ENCODE measurements around the gene DOCK2. TPM values are rescaled to one million over a fixed set of nuclear protein-coding genes. Genes with fewer than 3 reads are reported as not detected.

DOCK2 gene
- total and polyA plus RNA-seq, 2 donors (not counting 1 experiment from before 2014, with no cell fraction given): 1.1 to 8.9 TPM

- H3K27me3 ChIP-seq (ENCODE audit: control insufficient read depth, insufficient read depth, low read length): no peaks in the 10 kb centered on the region
- H3K36me3 ChIP-seq (ENCODE audit: control insufficient read depth, insufficient read depth, low read length): no peaks in the 10 kb centered on the region
- H3K4me1 ChIP-seq (ENCODE audit: control insufficient read depth, extremely low read depth, insufficient read depth, low read length): no peaks in the 10 kb centered on the region
- H4K20me1 ChIP-seq (ENCODE audit: control insufficient read depth, extremely low read depth, insufficient read depth, low read length): no peaks in the 10 kb centered on the region
- no peak overlapping the region for H3K4me2 ChIP-seq (ENCODE audit: extremely low read depth, insufficient read depth, low read length)
- H3K27ac ChIP-seq (ENCODE audit: insufficient read depth, low read length): no peak overlapping the region
- DNase-seq (ENCODE audit: low read depth in 2 of 2): no peak
- H3K9ac ChIP-seq (ENCODE audit: insufficient read depth, low read length): no peak overlapping the region
- no peaks in the 10 kb centered on the region for H3K79me2 ChIP-seq (ENCODE audit: control insufficient read depth, insufficient read depth, low read length)
- H2AFZ ChIP-seq (ENCODE audit: low read length): no peak overlapping the region
- no peaks in the 10 kb centered on the region for H3K9me3 ChIP-seq (ENCODE audit: control insufficient read depth, insufficient read depth, low read depth, low read length)
- no peak for TF ChIP-seq CTCF (conservative IDR thresholded peaks at IDR 0.05 in 1 of 2, IDR thresholded peaks at IDR 0.05 in 1 of 2; ENCODE audit: low read depth in 1 of 2, low read length in 2 of 2)
- no peak for TF ChIP-seq EZH2 (IDR thresholded peaks at IDR 0.05; ENCODE audit: low read length, missing control alignments)
- no peak overlapping the region for H3K4me3 ChIP-seq (replicated peaks in 1 of 4; ENCODE audit: control extremely low read depth in 1 of 4, insufficient read depth in 1 of 4, low read depth in 3 of 4, low read length in 4 of 4)
Measured at GRCh38 chr5:170080786-170081445, 443.8 kb downstream of the DOCK2 start.

- no peak overlapping the region for H3K9ac ChIP-seq (ENCODE audit: insufficient read depth, low read length)
- H3K9me3 ChIP-seq (ENCODE audit: control insufficient read depth, insufficient read depth, low read depth, low read length): no peaks in the 10 kb centered on the region
- H3K4me3 ChIP-seq (replicated peaks in 1 of 4; ENCODE audit: control extremely low read depth in 1 of 4, insufficient read depth in 1 of 4, low read depth in 3 of 4, low read length in 4 of 4): no peak overlapping the region
- no peak overlapping the region for H2AFZ ChIP-seq (ENCODE audit: low read length)
- no peak overlapping the region for H3K27ac ChIP-seq (ENCODE audit: insufficient read depth, low read length)
- H3K79me2 ChIP-seq (ENCODE audit: control insufficient read depth, insufficient read depth, low read length): no peaks in the 10 kb centered on the region
- no peaks in the 10 kb centered on the region for H3K4me1 ChIP-seq (ENCODE audit: control insufficient read depth, extremely low read depth, insufficient read depth, low read length)
- H3K27me3 ChIP-seq (ENCODE audit: control insufficient read depth, insufficient read depth, low read length): no peaks in the 10 kb centered on the region
- H3K36me3 ChIP-seq (ENCODE audit: control insufficient read depth, insufficient read depth, low read length): no peaks in the 10 kb centered on the region
- no peak overlapping the region for H3K4me2 ChIP-seq (ENCODE audit: extremely low read depth, insufficient read depth, low read length)
- DNase-seq (ENCODE audit: low read depth in 2 of 2): no peak
- H4K20me1 ChIP-seq (ENCODE audit: control insufficient read depth, extremely low read depth, insufficient read depth, low read length): no peaks in the 10 kb centered on the region
- TF ChIP-seq CTCF (conservative IDR thresholded peaks at IDR 0.05 in 1 of 2, IDR thresholded peaks at IDR 0.05 in 1 of 2; ENCODE audit: low read depth in 1 of 2, low read length in 2 of 2) (no peak), EZH2 (IDR thresholded peaks at IDR 0.05; ENCODE audit: low read length, missing control alignments) (no peak)
Measured at GRCh38 chr5:170081616-170082015, 444.5 kb downstream of the DOCK2 start.

DNA sequence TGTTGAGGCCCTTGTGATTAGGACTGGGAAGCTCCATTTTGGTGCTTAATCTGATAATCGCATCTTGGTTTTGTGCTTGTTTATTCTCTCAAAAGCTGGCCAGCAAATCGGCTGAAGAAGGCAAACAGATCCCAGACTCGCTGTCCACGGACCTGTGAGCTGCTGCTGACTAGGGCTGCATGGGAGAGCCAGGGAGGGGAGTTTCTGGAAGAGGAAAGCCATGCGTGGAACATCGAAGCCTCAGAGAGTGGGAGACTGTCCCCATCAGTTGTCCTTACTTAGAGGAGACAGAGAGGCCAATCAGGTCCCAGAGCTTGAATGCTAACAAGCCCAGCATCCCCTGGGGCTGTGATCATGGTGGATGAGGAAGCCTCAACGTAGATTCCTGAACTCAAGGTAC lies 445.6 kb downstream of the DOCK2 start:
- Histone ChIP-seq H3K9me3 (ENCODE audit: control insufficient read depth, insufficient read depth, low read depth, low read length) (no peaks in the 10 kb centered on the region), H4K20me1 (ENCODE audit: control insufficient read depth, extremely low read depth, insufficient read depth, low read length) (no peaks in the 10 kb centered on the region), H3K36me3 (ENCODE audit: control insufficient read depth, insufficient read depth, low read length) (no peaks in the 10 kb centered on the region), H3K9ac (ENCODE audit: insufficient read depth, low read length) (no peak overlapping the region), H2AFZ (ENCODE audit: low read length) (no peak overlapping the region), H3K4me2 (ENCODE audit: extremely low read depth, insufficient read depth, low read length) (no peak overlapping the region), H3K27me3 (ENCODE audit: control insufficient read depth, insufficient read depth, low read length) (no peaks in the 10 kb centered on the region), H3K79me2 (ENCODE audit: control insufficient read depth, insufficient read depth, low read length) (no peaks in the 10 kb centered on the region), H3K4me3 (replicated peaks in 1 of 4; ENCODE audit: control extremely low read depth in 1 of 4, insufficient read depth in 1 of 4, low read depth in 3 of 4, low read length in 4 of 4) (no peak overlapping the region), H3K27ac (ENCODE audit: insufficient read depth, low read length) (no peak overlapping the region), H3K4me1 (ENCODE audit: control insufficient read depth, extremely low read depth, insufficient read depth, low read length) (no peaks in the 10 kb centered on the region)
- DNase-seq (ENCODE audit: low read depth in 2 of 2): no peak
- TF ChIP-seq CTCF (conservative IDR thresholded peaks at IDR 0.05 in 1 of 2, IDR thresholded peaks at IDR 0.05 in 1 of 2; ENCODE audit: low read depth in 1 of 2, low read length in 2 of 2) (no peak), EZH2 (IDR thresholded peaks at IDR 0.05; ENCODE audit: low read length, missing control alignments) (no peak)

All from fibroblast of lung (primary cell).